Ishikawa (cell line): ENCODE data around the gene ABCG1.

Source experiments
- CEBPB ChIP-seq: IDR thresholded peaks from 2 replicates; pipeline ENCODE4 v1.6.1; 2012
- EP300 ChIP-seq: IDR thresholded peaks from 2 replicates; pipeline ENCODE4 v1.6.1; 2012; ENCODE audit warnings: borderline replicate concordance
- RAD21 ChIP-seq: IDR thresholded peaks from 2 replicates; pipeline ENCODE4 v1.6.1; 2012; ENCODE audit warnings: low read depth
- TAF1 ChIP-seq: IDR thresholded peaks from 2 replicates; pipeline ENCODE4 v1.6.1; 2012; ENCODE audit warnings: low read depth, mild to moderate bottlenecking
- TCF12 ChIP-seq: IDR thresholded peaks from 2 replicates; pipeline ENCODE4 v1.6.1; 2012; ENCODE audit warnings: low read depth
- YY1 ChIP-seq: IDR thresholded peaks from 2 replicates; pipeline ENCODE4 v1.6.1; 2012; ENCODE audit warnings: low read depth
- TF ChIP-seq, protein P1 (sequence below): IDR thresholded peaks from 2 replicates; pipeline ENCODE4 v1.6.1; 2012

GRCh38 chr21:42214921-42215320 lies 4.0 kb upstream of the ABCG1 start:
- TF ChIP-seq YY1: no peak
- TF ChIP-seq RAD21: no peak
- TF ChIP-seq TAF1: no peak
- no peak for TF ChIP-seq EP300
- TF ChIP-seq, protein P1, sequence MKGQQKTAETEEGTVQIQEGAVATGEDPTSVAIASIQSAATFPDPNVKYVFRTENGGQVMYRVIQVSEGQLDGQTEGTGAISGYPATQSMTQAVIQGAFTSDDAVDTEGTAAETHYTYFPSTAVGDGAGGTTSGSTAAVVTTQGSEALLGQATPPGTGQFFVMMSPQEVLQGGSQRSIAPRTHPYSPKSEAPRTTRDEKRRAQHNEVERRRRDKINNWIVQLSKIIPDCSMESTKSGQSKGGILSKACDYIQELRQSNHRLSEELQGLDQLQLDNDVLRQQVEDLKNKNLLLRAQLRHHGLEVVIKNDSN: no peak
- no peak for TF ChIP-seq CEBPB
- no peak for TF ChIP-seq TCF12
